ENCODE results near the gene SHC4. TPM values are rescaled to one million over a fixed set of nuclear protein-coding genes. Genes with fewer than 3 reads are reported as not detected.

SHC4 gene
- total RNA-seq, 1 donor from 2014 or later = 1.1 TPM

GRCh38 chr15:48967336-48967735, 3.6 kb upstream of the SHC4 start:
- DNase-seq (ENCODE audit: low read depth) = no peak

- DNase-seq (ENCODE audit: low read depth) = peak; percentile 84
Observed at GRCh38 chr15:48966595-48967301, 3.0 kb upstream of the SHC4 start.

DNA sequence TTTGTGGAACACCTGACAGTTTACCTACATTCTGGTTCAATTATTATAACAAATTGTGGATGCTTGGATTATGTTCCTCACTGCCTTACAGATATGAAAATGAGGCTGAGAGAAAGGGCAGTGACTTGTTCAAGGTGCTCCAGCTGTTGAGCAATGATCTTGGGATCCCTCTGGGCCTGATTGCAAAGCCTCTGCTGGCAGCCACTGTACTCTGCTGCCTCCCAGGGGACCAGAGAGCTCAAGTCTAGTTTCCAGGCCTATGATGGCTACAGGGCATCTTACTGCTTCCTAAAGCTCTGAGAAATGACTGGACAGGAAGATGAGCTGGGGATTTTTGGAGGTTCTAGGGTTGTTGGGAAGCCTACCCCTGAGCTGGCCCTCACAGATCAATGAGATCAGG, 2.3 kb upstream of the SHC4 start:
- DNase-seq (ENCODE audit: low read depth) = peak; percentile 77

DNA sequence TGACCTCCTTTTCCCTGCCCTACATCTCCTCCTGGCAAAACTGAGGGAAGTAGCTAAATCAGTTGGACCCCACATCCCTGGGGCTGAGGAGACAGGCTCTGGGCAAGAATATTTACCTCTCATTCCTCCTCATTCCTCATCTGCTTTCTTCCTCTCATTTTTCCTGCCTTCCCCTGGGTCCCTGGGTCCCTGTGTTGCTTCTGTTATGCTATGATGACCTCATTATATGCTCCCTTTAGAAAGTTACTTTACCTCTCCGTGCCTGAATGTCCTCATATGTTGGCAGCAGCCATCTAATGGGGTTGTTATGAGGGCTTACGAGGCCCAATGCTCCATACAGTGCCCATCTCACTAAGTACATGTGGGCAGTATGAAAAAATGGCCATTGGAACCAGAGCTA, 1.2 kb upstream of the SHC4 start:
- no peak for DNase-seq (ENCODE audit: low read depth)

DNA sequence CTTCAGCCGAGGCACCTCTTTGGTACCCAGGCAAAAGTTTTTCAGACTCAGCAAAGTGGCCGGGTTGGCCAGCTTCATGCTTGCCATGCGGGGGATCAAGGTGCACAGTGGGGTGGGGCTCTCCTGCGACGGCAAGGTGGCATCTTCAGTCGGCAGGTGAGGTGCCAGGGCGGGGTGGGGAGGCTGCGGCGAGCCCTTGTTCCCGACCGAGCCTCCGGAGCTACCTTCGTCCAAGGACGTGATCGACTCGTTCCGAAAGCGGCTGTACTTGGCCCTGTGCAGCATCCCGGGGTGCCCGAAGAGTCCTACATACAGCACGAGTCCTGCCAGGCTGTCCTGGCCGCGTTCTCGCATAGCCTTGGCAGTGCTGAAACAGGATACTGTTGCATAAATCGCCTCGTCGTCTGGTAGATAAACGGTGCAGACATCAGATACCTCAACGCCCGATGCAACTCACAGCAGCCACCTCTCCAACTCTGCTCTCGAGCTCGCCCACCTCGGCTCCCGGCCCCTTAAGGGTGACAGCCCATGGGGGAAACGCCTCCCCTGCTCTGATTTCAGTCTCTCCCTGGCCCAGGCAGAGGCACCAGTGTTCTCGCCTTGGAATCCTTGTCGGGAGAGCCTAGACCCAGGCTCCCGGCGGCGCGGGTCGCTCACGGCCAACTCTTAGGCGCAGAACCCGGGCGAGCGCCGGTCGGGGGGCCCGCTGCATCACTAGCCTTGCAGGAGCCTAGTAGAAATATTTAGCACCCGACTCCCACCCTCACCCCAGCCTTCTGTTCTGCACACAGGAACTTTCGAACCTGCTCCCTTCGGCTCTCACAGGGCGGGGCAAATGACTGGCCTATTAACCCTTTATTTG, 826 bp downstream of the SHC4 start:
- peak; percentile 40 for DNase-seq (ENCODE audit: low read depth)

- no peak for DNase-seq (ENCODE audit: low read depth)
Observed at GRCh38 chr15:48955967-48956366, 7.8 kb downstream of the SHC4 start.

GRCh38 chr15:48955370-48955769, 8.3 kb downstream of the SHC4 start:
- DNase-seq (ENCODE audit: low read depth) = no peak

DNA sequence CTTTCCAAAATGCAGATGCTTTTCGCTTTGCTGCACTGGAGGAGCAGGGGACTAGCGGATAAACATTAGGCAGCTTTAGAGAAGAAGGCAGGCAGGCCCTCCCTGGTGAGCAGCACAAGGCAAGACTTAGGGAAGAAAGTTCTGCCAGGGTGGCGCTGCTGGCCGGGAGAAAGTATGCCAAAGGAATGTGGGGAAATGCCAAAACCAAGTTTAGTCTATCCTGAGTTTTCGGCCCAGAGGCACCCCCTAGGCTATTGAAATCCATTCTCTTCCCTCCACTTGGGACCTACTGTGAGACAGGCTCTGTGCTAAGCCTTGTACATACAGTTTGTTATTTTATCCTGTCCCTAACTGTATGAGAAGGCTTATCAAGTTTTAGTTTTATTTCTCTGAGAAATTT, 9.2 kb downstream of the SHC4 start:
- DNase-seq (ENCODE audit: low read depth) = peak; percentile 55

GRCh38 chr15:48946840-48947187, 16.9 kb downstream of the SHC4 start:
- DNase-seq (ENCODE audit: low read depth) = no peak

DNA sequence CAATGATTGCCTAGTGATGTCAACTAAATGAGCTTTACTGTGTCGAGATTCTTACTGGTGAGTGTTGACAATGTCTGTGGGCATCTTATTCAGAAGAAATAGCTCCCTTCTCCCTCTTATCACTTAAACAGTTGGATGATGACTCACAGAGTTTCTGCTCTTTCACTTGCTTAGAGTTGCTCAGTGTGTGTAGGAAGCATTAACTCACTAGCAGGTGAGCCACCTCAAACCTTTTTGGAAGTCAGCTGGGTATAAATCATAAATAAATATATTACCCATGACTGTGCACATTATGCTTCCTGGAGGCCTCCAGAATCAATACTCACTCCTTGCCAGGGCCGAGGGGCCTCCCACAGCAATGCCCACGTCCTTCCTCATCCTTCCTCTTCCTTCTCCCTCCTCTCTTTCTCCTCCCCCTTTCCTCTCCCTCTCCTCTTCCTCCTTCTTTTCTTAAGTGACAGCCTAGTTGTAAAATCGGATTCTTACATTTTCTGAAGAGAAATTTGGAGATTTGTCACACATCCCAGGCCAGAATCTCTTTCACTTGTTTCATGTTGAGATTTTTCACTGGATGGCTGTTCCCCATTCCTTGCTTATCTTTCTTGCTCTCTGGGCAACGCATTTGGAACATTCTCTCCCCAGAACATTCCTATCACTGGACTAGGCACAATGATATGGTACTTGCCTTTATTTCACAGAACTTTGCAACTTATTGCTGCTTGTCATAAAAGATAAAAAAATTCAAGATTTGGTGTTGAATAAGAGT, 17.5 kb downstream of the SHC4 start:
- no peak for DNase-seq (ENCODE audit: low read depth)

DNA sequence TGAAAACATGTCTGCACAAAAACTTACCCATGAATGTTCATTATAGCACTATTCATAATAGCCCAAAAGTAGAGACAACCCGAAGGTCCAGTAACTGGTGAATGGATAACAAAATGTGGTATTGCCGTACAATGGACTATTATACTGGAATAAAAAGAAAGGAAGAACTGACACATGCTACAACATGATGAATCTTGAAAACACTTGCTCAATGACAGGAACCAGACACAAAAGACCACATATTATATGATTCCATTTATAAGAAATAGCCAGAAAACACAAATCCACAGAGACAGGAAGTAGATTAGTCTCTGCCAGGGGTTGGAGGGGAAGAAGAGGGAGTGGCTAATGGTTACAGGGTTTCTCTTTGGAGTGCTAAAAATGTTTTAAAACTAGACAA, 18.3 kb downstream of the SHC4 start:
- DNase-seq (ENCODE audit: low read depth) = no peak

DNA sequence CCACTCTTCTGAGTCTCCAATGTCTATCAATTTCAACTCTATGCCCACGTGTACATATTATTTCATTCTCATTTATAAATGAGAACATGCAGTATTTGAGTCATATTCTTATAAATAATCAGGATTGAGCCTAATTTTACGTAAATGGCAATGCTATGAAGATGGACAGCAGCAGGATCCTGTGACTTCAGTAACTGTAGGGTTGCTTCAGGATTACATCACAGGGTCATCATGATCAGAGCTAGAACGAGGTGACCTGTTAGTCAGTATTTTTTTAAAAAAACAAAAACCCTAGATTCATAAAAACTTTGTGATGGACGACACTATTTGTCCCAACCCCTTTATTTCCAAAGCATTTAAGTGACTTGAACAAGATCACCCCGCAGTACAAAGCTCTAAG, 21.8 kb downstream of the SHC4 start:
- DNase-seq (ENCODE audit: low read depth) = no peak

GRCh38 chr15:48940508-48940907, 23.2 kb downstream of the SHC4 start:
- peak; percentile 61 for DNase-seq (ENCODE audit: low read depth)

GRCh38 chr15:48939648-48940047, 24.1 kb downstream of the SHC4 start:
- peak; percentile 86 for DNase-seq (ENCODE audit: low read depth)

GRCh38 chr15:48937886-48938285, 25.8 kb downstream of the SHC4 start:
- no peak for DNase-seq (ENCODE audit: low read depth)

DNA sequence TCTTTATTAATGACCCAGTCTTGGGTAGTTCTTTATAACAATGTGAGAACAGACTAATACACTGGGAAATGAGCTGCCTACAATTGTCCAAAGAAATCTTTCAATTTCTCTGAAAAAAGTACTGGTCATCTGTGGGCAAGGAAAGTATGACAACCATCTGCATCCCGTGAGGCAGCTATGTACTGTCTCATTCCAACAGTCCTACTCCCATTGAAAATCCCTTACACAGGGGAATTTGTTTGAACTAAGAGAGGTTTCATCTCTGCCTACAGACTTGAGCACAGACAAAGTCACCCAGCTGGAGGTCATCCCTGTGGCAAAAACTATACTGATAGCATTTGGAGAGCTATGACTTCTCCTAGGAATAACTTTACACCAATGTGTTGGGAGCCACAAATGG, 27.1 kb downstream of the SHC4 start:
- DNase-seq (ENCODE audit: low read depth) = peak; percentile 48

- no peak for DNase-seq (ENCODE audit: low read depth)
Observed at GRCh38 chr15:48935236-48935635, 28.5 kb downstream of the SHC4 start.

GRCh38 chr15:48930735-48931134, 33.0 kb downstream of the SHC4 start:
- DNase-seq (ENCODE audit: low read depth) = no peak

DNA sequence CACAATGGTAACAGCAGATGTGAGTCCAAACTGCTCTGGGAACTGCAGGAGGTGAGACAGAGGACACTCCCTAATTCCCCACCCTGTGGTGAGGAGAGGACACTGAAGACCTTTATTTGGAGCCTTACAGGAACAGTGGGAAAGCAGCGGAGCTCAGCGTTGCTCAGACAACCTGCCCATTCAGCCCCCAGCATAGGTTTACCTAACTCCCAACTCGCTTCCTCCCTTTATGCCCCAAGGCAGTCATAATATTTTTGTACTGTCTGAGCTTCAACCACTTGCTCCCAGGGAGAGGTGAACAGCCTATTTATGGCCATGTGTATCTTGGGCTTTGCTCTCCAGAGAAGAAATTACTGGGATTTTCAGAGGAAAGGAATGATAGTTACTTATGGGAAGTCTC, 34.1 kb downstream of the SHC4 start:
- no peak for DNase-seq (ENCODE audit: low read depth)

DNA sequence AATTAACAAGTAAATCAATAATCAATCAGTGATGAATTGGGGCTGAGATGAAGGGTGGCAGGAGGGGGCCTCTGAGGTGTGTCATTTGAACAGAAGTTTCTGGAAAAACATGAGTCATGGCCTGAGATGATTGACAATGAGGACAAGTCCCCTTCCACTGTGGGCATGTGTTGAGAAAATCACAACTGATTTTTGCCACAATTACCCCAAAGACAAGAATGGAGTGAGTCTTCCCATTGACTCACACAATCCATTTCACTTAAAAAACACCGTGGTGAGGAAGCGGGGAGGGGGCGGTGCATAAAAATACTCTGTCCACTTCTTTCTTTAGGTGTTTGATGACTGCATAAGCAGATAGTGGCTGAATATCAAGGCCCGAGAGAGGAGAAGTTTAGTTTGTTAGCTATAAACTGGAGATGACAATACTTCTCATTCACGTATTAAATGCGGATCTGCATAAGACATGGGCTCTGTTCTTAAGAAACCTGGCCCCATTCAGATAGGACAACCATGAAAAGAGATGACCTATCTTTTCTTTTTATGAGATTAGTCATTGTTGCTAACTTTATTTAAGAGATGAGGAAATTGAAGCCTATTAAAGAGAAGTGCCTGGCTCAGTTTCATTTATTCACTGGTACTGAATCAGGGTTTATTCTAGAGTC, 34.7 kb downstream of the SHC4 start:
- peak; percentile 16 for DNase-seq (ENCODE audit: low read depth)

DNA sequence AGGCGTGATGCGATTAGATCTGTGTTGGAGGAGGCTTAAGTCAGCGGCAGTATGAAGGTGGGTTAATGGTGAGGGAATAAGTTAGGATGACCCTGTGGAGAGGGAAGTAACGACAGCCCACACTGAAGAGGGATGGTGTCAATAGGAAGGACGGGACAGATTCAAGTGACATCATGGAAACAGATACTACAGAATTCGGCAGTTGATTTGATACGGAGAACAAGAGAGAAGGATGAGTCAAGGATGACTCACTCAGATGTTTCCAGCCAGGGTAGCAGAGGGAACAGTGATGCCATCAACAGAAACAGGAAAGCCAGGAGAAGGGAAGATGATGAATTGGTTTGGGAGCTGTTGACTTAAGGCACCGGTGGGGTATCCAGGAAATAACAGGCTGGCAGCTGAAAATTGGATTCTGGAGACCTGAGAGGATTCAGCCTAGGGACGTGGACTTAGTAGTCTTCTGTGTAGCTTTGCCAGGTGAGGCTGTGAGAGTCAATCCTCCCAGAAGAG, 38.0 kb downstream of the SHC4 start:
- DNase-seq (ENCODE audit: low read depth) = peak; percentile 79

All from myocyte (in vitro differentiated cells).